ENCODE measurements around the gene RIT2.

RIT2 gene

GRCh38 chr18:43009674-43010073, 105.8 kb downstream of the RIT2 start:
- DNase-seq, result no peak

GRCh38 chr18:43007365-43007764, 108.1 kb downstream of the RIT2 start:
- no peak for DNase-seq

- no peak for DNase-seq
Observed at GRCh38 chr18:43004421-43004820, 111.1 kb downstream of the RIT2 start.

GRCh38 chr18:43001821-43002220, 113.7 kb downstream of the RIT2 start:
- no peak for DNase-seq

- no peak for DNase-seq
Observed at GRCh38 chr18:42996824-42997223, 118.7 kb downstream of the RIT2 start.

GRCh38 chr18:42980426-42980825, 135.1 kb downstream of the RIT2 start:
- DNase-seq, result no peak

- DNase-seq, result no peak
Observed at GRCh38 chr18:42977982-42978637, 137.4 kb downstream of the RIT2 start.

- DNase-seq, result no peak
Observed at GRCh38 chr18:42976869-42977590, 138.5 kb downstream of the RIT2 start.

- DNase-seq, result no peak
Observed at GRCh38 chr18:42969366-42969765, 146.1 kb downstream of the RIT2 start.

GRCh38 chr18:42961298-42961697, 154.2 kb downstream of the RIT2 start:
- no peak for DNase-seq

GRCh38 chr18:42959528-42959927, 156.0 kb downstream of the RIT2 start:
- no peak for DNase-seq

- no peak for DNase-seq
Observed at GRCh38 chr18:42958353-42958752, 157.1 kb downstream of the RIT2 start.

- DNase-seq, result no peak
Observed at GRCh38 chr18:42956287-42956686, 159.2 kb downstream of the RIT2 start.

GRCh38 chr18:42954887-42955286, 160.6 kb downstream of the RIT2 start:
- DNase-seq, result no peak

- no peak for DNase-seq
Observed at GRCh38 chr18:42953306-42953705, 162.2 kb downstream of the RIT2 start.

- no peak for DNase-seq
Observed at GRCh38 chr18:42950732-42951131, 164.8 kb downstream of the RIT2 start.

GRCh38 chr18:42948831-42949230, 166.7 kb downstream of the RIT2 start:
- DNase-seq, result no peak

- DNase-seq, result no peak
Observed at GRCh38 chr18:42941860-42942259, 173.6 kb downstream of the RIT2 start.

- DNase-seq, result no peak
Observed at GRCh38 chr18:42941021-42941420, 174.5 kb downstream of the RIT2 start.

GRCh38 chr18:42937436-42937835, 178.0 kb downstream of the RIT2 start:
- DNase-seq, result no peak

- DNase-seq, result no peak
Observed at GRCh38 chr18:42936289-42936688, 179.2 kb downstream of the RIT2 start.

GRCh38 chr18:42931491-42931890, 184.0 kb downstream of the RIT2 start:
- DNase-seq, result no peak

- no peak for DNase-seq
Observed at GRCh38 chr18:42929857-42930256, 185.6 kb downstream of the RIT2 start.

GRCh38 chr18:42929181-42929580, 186.3 kb downstream of the RIT2 start:
- no peak for DNase-seq

GRCh38 chr18:42925036-42925435, 190.4 kb downstream of the RIT2 start:
- no peak for DNase-seq

Measured in midbrain (tissue), 1 donor.